Stimulated activated CD8-positive, alpha-beta memory T cell treated with anti-CD3 and anti-CD28 coated beads, Interleukin-2, amount 100 ng/mL, for 1 hour (primary cell): Measurements from ENCODE around the gene MYPN.

Experiments used
- DNase-seq, 2 donors: peaks; one replicate each; pipeline ENCODE4 v3.0.0-alpha.2; 2020; ENCODE audit warnings: low read depth in 2 of 2

MYPN gene

GRCh38 chr10:68095153-68095552 is 14.1 kb upstream of the MYPN start:
- no peak for DNase-seq

DNA sequence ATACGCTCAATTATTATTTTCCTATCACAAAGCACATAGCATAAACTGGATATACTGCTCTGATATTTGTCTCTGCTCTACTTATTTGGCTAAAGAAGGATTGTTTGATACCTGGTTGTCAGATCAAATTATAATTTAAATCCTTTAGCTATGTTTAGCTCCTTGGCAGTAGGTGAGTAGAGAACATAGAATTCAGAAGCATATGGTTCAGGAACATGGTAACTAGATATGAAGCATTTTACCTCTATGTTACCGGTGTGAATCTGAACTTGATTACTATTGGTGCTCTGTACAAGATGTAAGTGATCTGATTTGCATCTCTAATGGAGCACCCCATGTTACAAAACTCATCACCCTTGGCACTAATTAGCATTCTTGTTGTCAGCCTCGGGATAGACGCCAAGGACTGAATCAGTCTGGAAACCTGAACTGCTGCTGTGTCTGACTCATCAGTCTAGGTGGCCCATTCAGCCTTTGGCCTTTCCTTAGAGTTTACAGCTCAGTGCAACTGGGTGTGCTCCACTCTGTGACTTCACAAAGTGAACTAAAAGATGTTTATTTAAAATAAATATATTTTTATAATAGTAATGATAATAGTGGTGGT is 12.3 kb upstream of the MYPN start:
- DNase-seq, result no peak

DNA sequence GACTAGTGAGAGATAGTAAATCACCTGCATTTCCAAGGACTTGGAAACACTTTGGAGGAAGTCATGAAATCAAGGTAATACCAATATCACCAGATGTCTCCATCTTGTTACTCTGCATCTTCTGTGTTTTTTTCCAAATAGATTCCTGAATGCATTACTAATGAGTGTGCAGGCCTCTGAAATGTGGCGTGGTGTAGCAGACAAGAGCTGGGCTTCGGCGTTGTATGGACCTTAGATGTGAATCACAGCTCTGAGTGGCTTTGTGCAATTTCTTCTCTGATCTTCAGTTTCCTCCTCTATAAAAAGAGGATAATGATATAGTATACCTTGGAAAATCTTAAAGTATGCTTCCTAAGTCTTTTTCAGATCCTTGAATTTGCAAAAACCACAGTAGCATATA is 9.6 kb upstream of the MYPN start:
- DNase-seq, result no peak

- no peak for DNase-seq
Measured at GRCh38 chr10:68101066-68101465, 8.2 kb upstream of the MYPN start.

- no peak for DNase-seq
Measured at GRCh38 chr10:68103261-68103878, 5.9 kb upstream of the MYPN start.

DNA sequence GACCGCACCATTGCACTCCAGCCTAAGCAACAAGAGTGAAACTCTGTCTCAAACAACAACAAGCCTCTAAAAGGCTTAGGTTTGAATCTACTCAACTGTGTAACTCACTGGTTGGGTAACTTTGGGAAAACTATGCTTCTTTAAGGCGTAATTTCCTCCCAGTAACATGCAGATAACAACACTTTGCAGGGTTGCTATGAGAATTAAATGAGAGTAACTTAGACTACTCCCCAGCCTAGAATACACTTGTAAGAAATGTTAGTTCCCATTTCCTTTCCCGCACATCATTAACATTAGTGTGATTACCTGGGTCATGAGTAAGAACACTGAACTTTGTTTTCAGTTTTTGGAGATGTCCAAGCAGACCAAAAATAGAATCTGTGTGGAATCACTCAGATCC is 5.4 kb upstream of the MYPN start:
- no peak for DNase-seq

- DNase-seq, result no peak
Measured at GRCh38 chr10:68105820-68106219, 3.5 kb upstream of the MYPN start.

- DNase-seq, result no peak
Measured at GRCh38 chr10:68106656-68107055, 2.6 kb upstream of the MYPN start.

DNA sequence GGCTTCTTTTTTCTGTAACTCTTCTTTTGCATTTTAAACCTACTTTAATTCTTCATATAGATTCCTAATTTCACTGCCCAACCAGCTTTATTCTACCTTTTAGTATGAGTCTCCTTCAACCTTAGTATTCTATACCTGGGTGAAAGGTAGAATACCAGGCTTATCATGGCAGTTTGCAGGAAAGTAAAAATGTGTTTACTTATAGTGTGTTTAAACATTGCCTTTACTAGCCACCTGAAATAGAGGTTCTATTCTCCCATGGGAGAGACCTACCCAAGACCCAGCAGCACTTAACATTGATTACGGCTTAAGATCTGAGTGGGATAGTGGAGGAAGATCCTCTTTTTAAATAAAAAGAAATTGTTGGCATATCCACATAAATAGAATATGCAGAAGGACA is 1.6 kb upstream of the MYPN start:
- DNase-seq, result no peak

- DNase-seq, result no peak
Measured at GRCh38 chr10:68108051-68108450, 1.2 kb upstream of the MYPN start.

DNA sequence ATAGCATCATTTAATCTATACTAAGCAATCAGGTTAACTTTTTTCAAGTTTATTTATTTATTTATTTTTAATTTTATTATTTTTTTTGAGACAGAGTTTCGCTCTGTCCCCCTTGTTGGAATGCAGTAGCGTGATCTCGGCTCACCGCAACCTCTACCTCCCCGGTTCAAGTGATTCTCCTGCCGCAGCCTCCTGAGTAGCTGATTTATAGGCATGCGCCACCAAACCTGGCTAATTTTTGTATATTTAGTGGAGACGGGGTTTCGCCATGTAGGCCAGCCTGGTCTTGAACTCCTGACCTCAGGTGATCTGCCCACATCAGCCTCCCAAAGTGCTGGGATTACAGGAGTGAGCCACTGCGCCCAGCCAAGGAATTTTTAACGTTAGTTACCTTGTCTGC is 635 bp upstream of the MYPN start:
- no peak for DNase-seq

- DNase-seq, result no peak
Measured at GRCh38 chr10:68110027-68110426, 739 bp downstream of the MYPN start.

DNA sequence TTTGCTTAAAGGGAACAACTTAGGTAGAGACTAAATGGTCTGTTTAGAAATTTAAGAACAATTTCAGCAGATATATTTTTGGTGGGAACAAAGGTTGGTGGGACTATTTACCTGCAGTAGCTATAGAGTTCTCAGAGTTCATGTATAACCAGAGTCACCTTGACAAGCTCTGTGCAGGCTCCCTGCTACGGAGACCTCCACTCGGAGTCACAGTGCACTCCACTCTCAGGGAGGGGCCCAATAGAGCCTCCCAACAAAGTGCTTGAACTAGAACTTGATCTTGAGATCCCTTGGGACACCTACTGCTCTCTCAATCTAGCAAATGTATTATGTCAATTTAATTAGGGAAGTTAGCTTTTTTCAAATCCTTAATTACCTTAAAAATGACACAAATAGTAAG is 2.3 kb downstream of the MYPN start:
- DNase-seq, result no peak

GRCh38 chr10:68112837-68113236 is 3.5 kb downstream of the MYPN start:
- DNase-seq, result no peak

DNA sequence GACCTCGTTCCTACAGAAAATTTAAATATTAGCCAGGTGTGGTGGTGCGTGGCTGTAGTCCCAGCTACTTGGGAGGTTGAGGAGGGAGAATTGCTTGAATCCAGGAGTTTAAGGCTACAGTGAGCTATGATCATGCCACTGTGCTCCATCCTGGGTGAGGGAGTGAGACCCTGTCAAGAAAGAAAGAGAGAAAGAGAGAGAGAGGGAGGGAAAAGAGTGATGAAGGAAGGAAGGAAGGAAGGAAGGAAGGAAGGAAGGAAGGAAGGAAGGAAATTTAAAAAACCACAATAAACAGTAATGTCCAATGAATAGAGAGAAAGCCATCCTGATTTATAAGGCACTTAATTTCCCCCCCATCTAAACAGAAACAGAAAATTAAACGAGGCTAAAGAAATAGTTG is 9.4 kb downstream of the MYPN start:
- no peak for DNase-seq

DNA sequence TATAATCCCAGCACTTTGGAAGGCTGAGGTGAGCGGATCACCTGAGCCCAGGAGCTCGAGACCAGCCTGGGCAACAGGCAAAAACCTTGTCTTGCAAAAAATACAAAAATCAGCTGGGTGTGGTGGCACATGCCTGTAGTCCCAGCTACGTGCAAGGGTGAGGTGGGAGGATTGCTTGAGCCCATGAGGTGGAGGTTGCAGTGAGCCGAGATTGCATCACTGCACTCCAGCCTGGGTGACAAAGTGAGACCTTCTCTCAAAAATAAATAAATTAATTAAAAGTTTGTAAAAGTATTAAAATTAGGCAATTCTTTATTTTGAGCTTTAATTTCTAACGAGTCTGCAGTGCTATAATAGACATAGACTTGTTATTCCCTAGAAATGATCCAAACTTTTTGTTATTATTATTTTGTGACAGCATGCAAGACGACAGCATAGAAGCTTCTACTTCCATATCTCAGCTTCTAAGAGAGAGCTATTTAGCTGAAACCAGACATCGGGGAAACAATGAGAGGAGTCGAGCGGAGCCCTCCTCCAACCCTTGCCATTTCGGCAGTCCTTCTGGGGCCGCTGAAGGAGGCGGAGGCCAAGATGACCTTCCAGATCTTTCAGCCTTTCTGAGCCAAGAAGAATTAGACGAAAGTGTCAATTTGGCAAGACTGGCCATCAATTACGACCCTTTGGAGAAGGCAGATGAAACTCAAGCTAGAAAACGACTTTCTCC is 11.9 kb downstream of the MYPN start:
- DNase-seq, result no peak

- no peak for DNase-seq
Measured at GRCh38 chr10:68121852-68122251, 12.6 kb downstream of the MYPN start.

- no peak for DNase-seq
Measured at GRCh38 chr10:68124718-68125117, 15.4 kb downstream of the MYPN start.

- no peak for DNase-seq
Measured at GRCh38 chr10:68125772-68126171, 16.5 kb downstream of the MYPN start.

GRCh38 chr10:68128015-68128414 is 18.7 kb downstream of the MYPN start:
- DNase-seq, result no peak

GRCh38 chr10:68132391-68132790 is 23.1 kb downstream of the MYPN start:
- DNase-seq, result no peak

DNA sequence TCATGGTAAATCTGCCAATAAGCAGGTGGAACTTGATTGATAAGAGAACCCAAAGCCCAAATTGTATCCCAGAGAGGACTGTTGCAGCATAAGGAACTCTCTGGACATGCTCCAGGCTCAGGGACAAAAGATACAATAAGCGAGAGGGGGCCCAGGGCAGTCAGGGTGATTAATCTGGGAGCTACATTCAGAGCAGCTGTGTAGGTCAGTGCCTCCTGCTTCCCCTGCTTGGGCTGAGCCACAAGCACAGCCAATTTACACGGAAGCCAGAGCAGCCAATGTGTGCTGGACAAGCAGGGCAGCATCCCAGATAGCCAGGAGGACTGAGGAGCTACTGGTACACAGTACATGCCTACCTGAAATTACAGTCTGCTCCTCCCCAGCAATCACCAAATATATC is 24.2 kb downstream of the MYPN start:
- no peak for DNase-seq

GRCh38 chr10:68135362-68135761 is 26.1 kb downstream of the MYPN start:
- DNase-seq, result no peak
